SK-N-MC (cell line): ENCODE results near the gene SIGLEC7.

ENCODE experiments used
- DNase-seq: peaks from one replicate; pipeline ENCODE4 v3.0.0-alpha.2; 2011; ENCODE audit warnings: low read depth, low spot score
- H3K27ac ChIP-seq: fragments of 200-600 bp; sonication (generic); 2 replicates; pipeline ENCODE4 v1.5.1; 2016; ENCODE audit warnings: mixed run types
- H3K36me3 ChIP-seq: fragments of 200-600 bp; sonication (generic); 2 replicates; pipeline ENCODE4 v1.6.1; 2017; ENCODE audit warnings: antibody characterized with exemption, low read length, mixed read lengths; ENCODE audit not compliant: insufficient read depth
- H3K4me3 ChIP-seq: fragments of 200-600 bp; sonication (generic); 2 replicates; pipeline ENCODE4 v1.5.1; 2016
- H3K9ac ChIP-seq: fragments of 200-600 bp; sonication (generic); 2 replicates; pipeline ENCODE4 v1.8.0; 2017; ENCODE audit warnings: mixed run types, mixed read lengths; ENCODE audit not compliant: insufficient read length
- H3K9me3 ChIP-seq: fragments of 200-600 bp; sonication (generic); 2 replicates; pipeline ENCODE4 v1.6.1; 2017; ENCODE audit warnings: low read depth, mild to moderate bottlenecking, antibody characterized with exemption, low read length, moderate library complexity, mixed read lengths
- EZH2 ChIP-seq: fragments of 200-600 bp; sonication (generic); IDR thresholded peaks from one replicate; pipeline ENCODE4 v1.6.1; 2017; ENCODE audit warnings: antibody characterized with exemption
- FOXP2 ChIP-seq: optimal IDR thresholded peaks from 2 replicates; pipeline ENCODE3; 2011; ENCODE audit warnings: mild to moderate bottlenecking, moderate library complexity; ENCODE audit not compliant: insufficient read depth; ENCODE audit errors: extremely low read length, control extremely low read depth
- POLR2AphosphoS5 ChIP-seq: IDR thresholded peaks from 2 replicates; pipeline ENCODE4 v1.6.1; 2012; ENCODE audit warnings: mild to moderate bottlenecking, low read depth, low read length, borderline replicate concordance

Gene SIGLEC7

DNA sequence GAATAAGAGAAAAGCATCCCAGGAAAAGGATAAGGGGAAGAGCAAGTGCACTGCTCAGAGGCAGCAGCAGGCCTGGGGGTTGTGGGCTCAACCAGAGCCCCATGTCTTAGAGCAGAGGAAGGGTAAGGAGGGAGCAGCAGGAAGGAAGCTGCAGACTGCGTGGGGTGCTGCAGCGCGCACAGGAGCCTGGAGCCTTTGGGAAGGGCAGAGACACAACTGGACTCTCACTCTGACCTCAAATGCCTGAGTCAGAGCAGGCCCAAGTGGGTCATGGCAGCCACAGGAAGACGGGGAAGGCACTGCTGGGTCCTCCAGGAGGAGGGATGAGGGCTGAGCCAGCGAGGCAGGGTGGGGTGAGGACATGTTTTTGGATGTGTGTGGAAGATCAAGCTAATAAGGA lies 31.6 kb downstream of the SIGLEC7 start:
- Histone ChIP-seq H3K27ac (no peak overlapping the region), H3K4me3 (no peak overlapping the region), H3K9me3 (no peaks in the 10 kb centered on the region), H3K36me3 (no peaks in the 10 kb centered on the region), H3K9ac (no peak overlapping the region)
- DNase-seq, result no peak
- TF ChIP-seq EZH2 (no peak), POLR2AphosphoS5 (no peak), FOXP2 (no peak)

DNA sequence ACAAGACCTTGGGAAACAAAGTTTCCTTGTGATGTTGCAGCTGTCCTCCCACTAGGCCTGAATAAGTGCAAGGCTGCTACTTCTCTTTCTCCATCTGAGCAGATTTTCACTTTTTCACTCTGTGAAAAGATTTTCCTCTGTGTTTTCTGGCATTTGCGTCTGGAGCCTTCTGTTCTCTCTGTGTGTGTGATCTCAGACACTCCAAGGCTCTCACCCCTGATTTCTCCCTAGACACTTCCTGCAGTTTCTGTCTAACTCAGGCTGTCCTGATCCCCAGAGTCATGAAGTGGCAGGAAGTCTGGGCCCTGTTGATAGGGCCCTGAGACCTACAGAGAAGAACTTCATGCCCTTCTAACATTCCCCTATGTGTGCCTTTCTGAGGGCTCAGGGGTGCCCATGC lies 37.2 kb downstream of the SIGLEC7 start:
- Histone ChIP-seq H3K9ac (no peak overlapping the region), H3K4me3 (no peak overlapping the region), H3K36me3 (no peaks in the 10 kb centered on the region), H3K9me3 (no peaks in the 10 kb centered on the region), H3K27ac (no peak overlapping the region)
- no peak for DNase-seq
- TF ChIP-seq FOXP2 (no peak), EZH2 (no peak)

DNA sequence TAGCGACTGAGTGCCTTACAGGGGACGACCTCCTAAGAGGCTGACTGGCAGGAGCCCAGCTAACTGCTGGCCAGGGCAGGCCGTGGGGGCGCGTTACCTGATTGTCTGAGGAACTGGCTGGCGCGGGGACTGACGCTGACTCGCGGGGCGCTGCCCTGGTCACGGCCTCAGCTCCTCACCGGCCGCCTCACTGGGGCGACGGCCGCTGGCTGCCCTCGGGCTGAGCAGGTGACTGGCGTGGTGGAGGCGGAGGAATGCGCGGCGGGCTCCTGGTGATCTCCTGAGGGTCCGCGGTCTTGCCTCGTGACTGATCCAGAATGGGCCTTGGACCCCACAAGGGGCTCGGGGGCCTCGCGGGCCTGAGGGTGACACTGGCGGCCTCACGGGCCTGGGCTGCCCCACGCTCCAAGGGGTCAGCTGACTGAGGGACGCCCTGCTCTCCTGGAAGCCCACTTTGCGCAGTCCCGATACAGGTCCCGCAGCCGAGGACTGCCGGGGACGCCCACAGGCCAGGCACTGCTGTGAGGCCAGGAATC lies 39.3 kb downstream of the SIGLEC7 start:
- Histone ChIP-seq H3K9me3 (no peaks in the 10 kb centered on the region), H3K9ac (no peak overlapping the region), H3K27ac (no peak overlapping the region), H3K4me3 (no peak overlapping the region), H3K36me3 (no peaks in the 10 kb centered on the region)
- no peak for DNase-seq
- no peak for TF ChIP-seq POLR2AphosphoS5
- TF ChIP-seq EZH2, result no peak
- TF ChIP-seq FOXP2, result no peak

DNA sequence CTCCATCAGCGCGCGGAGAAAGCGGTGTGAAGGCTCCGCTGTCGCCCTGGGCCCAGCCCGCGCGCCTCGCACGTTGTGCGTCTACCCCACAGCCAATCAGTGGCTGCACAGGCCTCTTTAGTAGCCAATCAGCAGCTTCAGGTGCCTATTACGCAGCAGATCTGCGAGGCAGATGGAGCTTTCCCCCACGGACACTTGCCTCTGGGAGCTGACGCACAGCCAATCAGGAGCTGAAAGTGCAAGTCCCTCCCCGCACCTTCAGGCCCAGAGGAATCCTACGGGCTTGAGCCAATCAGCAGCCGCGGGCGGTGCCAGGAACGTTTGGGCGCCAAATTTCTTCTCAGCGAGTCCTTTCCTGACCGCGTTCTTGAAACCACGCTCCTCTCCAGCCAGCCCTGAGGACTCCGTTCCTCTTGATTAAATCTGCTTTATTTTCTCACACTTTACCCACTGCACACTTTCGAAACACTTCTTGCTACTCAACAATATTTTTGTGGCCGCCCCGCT lies 39.9 kb downstream of the SIGLEC7 start:
- H3K36me3 ChIP-seq, result no peaks in the 10 kb centered on the region
- H3K4me3 ChIP-seq, result no peak overlapping the region
- no peaks in the 10 kb centered on the region for H3K9me3 ChIP-seq
- H3K27ac ChIP-seq, result no peak overlapping the region
- H3K9ac ChIP-seq, result no peak overlapping the region
- no peak for TF ChIP-seq POLR2AphosphoS5
- TF ChIP-seq FOXP2, result no peak
- TF ChIP-seq EZH2, result no peak
- DNase-seq, result no peak

DNA sequence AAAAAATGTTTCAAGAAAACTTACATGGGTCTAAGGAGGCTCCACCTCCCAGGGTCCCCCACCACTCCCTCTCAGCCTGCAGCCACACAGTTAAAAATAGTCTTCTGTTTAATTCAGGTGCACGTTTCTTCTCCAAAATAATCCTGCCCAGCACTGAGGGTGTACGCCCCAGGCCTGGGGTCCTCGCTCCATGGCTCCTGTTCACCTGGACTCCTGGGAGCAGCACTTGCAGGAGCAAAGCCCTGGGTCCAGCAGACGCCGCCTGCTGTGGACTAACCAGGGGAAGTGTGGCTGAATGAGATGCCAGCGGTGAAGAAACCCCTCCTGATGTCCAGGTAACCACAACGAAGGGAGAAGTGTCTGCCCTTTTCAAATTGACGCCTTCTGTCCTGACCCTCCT lies 41.5 kb downstream of the SIGLEC7 start:
- Histone ChIP-seq H3K36me3 (no peaks in the 10 kb centered on the region), H3K27ac (no peak overlapping the region), H3K4me3 (no peak overlapping the region), H3K9me3 (no peaks in the 10 kb centered on the region), H3K9ac (no peak overlapping the region)
- DNase-seq, result no peak
- TF ChIP-seq POLR2AphosphoS5, result no peak
- no peak for TF ChIP-seq FOXP2
- no peak for TF ChIP-seq EZH2

DNA sequence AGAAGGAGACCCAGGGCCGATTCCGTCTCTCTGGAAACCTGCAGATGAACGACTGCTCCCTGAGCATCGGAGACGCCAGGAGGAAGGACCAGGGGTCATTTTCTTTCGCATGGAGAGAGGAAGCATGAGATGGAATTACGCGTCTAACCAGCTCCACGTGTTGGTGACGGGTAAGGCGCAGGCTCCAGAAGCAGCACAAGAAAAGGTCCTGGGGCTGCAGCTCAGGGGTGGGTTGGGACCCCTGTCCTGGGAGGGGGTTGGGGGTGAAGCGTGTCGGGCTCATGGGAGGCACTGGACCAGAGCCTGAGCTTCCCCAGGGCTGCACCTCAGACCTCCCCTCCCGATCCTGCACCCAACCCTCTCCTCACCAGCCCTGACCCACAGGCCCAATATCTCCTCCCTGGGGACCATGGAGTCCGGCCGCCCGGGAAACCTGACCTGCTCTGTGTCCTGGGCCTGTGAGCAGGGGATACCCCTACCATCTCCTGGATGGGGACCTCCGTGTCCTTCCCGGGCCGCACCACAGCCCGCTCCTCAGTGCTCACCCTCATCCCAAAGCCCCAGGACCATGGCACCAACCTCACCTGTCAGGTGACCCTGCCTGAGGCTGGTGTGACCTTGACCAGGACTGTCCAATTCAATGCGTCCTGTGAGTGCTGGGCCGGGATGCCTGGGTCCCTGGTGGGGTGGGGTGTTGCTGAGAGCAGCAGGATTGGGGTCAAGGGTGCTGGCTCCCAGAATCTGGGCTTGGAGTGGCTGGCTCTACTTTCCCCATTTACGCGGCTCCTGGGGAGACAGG lies 43.2 kb downstream of the SIGLEC7 start:
- TF ChIP-seq POLR2AphosphoS5, result no peak
- no peak for TF ChIP-seq FOXP2
- H3K27ac ChIP-seq, result no peak overlapping the region
- no peak for DNase-seq
- H3K9me3 ChIP-seq, result no peaks in the 10 kb centered on the region
- no peak overlapping the region for H3K9ac ChIP-seq
- no peaks in the 10 kb centered on the region for H3K36me3 ChIP-seq
- no peak overlapping the region for H3K4me3 ChIP-seq

DNA sequence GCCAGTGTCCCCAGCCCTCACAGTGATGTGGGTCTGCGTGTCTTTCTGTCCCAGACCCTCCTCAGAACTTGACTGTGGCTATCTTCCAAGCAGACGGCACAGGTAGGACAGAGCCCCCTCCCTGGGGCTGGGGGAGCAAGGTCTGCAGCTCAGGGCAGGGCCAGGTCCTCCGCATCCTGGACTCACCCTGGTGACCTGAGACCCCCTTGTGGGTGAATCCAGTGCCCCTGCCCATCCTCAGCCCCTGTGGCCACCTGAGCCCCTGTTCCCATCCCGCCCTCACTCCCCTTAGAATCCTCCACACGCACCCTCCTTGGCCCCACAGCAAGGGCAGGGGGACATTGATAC lies 43.7 kb downstream of the SIGLEC7 start:
- no peak for DNase-seq
- Histone ChIP-seq H3K36me3 (no peaks in the 10 kb centered on the region), H3K4me3 (no peak overlapping the region), H3K9ac (no peak overlapping the region), H3K27ac (no peak overlapping the region), H3K9me3 (no peaks in the 10 kb centered on the region)
- no peak for TF ChIP-seq POLR2AphosphoS5
- TF ChIP-seq FOXP2, result no peak
- no peak for TF ChIP-seq EZH2

DNA sequence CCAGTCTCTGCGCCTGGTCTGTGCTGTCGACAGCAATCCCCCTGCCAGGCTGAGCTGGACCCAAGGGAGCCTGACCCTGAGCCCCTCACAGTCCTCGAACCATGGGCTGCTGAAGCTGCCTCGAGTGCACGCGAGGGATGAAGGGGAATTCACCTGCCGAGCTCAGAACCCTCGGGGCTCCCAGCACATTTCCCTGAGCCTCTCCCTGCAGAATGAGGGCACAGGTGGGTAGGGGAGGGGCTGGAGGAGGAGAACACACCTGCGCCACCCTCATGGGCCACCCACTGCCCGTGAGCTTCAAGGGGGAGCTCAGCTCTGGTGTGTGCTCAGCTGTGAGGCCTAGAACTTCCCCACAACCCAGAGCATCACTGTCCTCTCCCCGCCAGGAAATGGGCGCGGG lies 44.2 kb downstream of the SIGLEC7 start:
- DNase-seq, result no peak
- no peak overlapping the region for H3K27ac ChIP-seq
- no peak overlapping the region for H3K4me3 ChIP-seq
- H3K36me3 ChIP-seq, result no peaks in the 10 kb centered on the region
- TF ChIP-seq FOXP2, result no peak
- TF ChIP-seq EZH2, result no peak
- no peak for TF ChIP-seq POLR2AphosphoS5
- no peaks in the 10 kb centered on the region for H3K9me3 ChIP-seq
- H3K9ac ChIP-seq, result no peak overlapping the region
